GM12878 (cell line): ENCODE results near the gene TNFSF4. TPM values are rescaled to one million over a fixed set of nuclear protein-coding genes. Genes with fewer than 3 reads are reported as not detected.

Source experiments
- ATAC-seq: fragments of 200-7000 bp; cut with Tn5 transposase; 3 replicates; pipeline ENCODE4 v1.9.1; 2020; ENCODE audit warnings: mild to moderate bottlenecking, moderate library complexity
- BruUV-seq: library from RNA; stranded (reverse); fragments of 400-500 nt; replicated peaks from 2 replicates; lab custom pipeline; 2021; lab: Mats Ljungman, UMichigan
- CTCF ChIA-PET: fragments of 300-600 bp; sonication (Branson Sonifier 250); formaldehyde crosslinking; extraction: SDS; loops from one replicate; lab custom pipeline; 2021; ENCODE audit warnings: inconsistent platforms; lab: Yijun Ruan, JAX
- POLR2A ChIA-PET: fragments of 350-600 bp; formaldehyde crosslinking; extraction: SDS; loops from one replicate; lab custom pipeline; 2021; ENCODE audit warnings: inconsistent platforms; lab: Charles Lee
- RAD21 ChIA-PET: fragments of 300-600 bp; sonication (Branson Sonifier 250); formaldehyde crosslinking; loops from one replicate; lab custom pipeline; 2023; ENCODE audit warnings: antibody characterized with exemption; ENCODE audit not compliant: unreplicated experiment; lab: Charles Lee
- SMC1A ChIA-PET: fragments of 300-600 bp; sonication (Branson Sonifier 250); formaldehyde crosslinking; loops from one replicate; lab custom pipeline; 2023; ENCODE audit not compliant: unreplicated experiment, uncharacterized antibody; lab: Charles Lee
- DNase-seq: peaks from one replicate; pipeline ENCODE4 v3.0.0-alpha.2; 2011; ENCODE audit warnings: low read depth, low spot score
- FAIRE-seq: peaks from 3 replicates; lab custom pipeline; 2011; peaks lifted over from hg19 to GRCh38; lab: Jason Lieb, UNC
- H2AFZ ChIP-seq: 2 replicates; pipeline ENCODE4 v1.6.0; 2011; ENCODE audit warnings: low read depth, low read length, control low read depth; ENCODE audit not compliant: control insufficient read depth
- H3K27ac ChIP-seq: 2 replicates; pipeline ENCODE4 v1.5.1; 2011; ENCODE audit warnings: control low read depth; ENCODE audit not compliant: control insufficient read depth, insufficient read depth
- H3K27me3 ChIP-seq, 2 experiments: replicated peaks in 1 of 2; 2 replicates each; pipeline versions ENCODE4 v1.6.0 to v1.6.1; 2011; ENCODE audit warnings: low read length in 1 of 2; ENCODE audit not compliant: control insufficient read depth in 2 of 2, insufficient read depth in 2 of 2
- H3K36me3 ChIP-seq, 2 experiments: 2 replicates each; pipeline ENCODE4 v1.5.1; 2011; ENCODE audit warnings: low read length in 1 of 2; ENCODE audit not compliant: control insufficient read depth in 2 of 2, insufficient read depth in 2 of 2
- H3K4me1 ChIP-seq: 2 replicates; pipeline ENCODE4 v1.6.1; 2011; ENCODE audit warnings: mild to moderate bottlenecking, low read length, moderate library complexity, mixed read lengths; ENCODE audit not compliant: control insufficient read depth, insufficient read depth
- H3K4me2 ChIP-seq: 2 replicates; pipeline ENCODE4 v1.6.0; 2011; ENCODE audit warnings: control low read depth; ENCODE audit not compliant: control insufficient read depth, insufficient read depth
- H3K4me3 ChIP-seq: fragments of 200-600 bp; sonication (generic); 2 replicates; pipeline ENCODE4 v1.5.1; 2016
- H3K79me2 ChIP-seq: 2 replicates; pipeline ENCODE4 v1.6.0; 2011; ENCODE audit warnings: low read length; ENCODE audit not compliant: control insufficient read depth, insufficient read depth
- H3K9ac ChIP-seq: 2 replicates; pipeline ENCODE4 v1.8.0; 2011; ENCODE audit warnings: low read length, control low read depth, mixed read lengths; ENCODE audit not compliant: control insufficient read depth, insufficient read depth
- H3K9me3 ChIP-seq: replicated peaks from 3 replicates; pipeline ENCODE4 v1.5.1; 2011; ENCODE audit warnings: mild to moderate bottlenecking, low read length; ENCODE audit not compliant: control insufficient read depth, insufficient read depth
- H4K20me1 ChIP-seq: 2 replicates; pipeline ENCODE4 v1.6.0; 2011; ENCODE audit not compliant: control insufficient read depth, insufficient read depth
- ASH2L ChIP-seq: fragments of 300-600, 200-600 bp; sonication (generic); IDR thresholded peaks from 2 replicates; pipeline ENCODE4 v1.6.1; 2017; ENCODE audit warnings: low read depth, mild to moderate bottlenecking, borderline replicate concordance
- CREM ChIP-seq: IDR thresholded peaks from 2 replicates; pipeline ENCODE4 v1.6.1; 2014; ENCODE audit warnings: antibody characterized with exemption, low read depth
- ELK1 ChIP-seq: IDR thresholded peaks from 2 replicates; pipeline ENCODE4 v1.6.1; 2012; ENCODE audit warnings: low read depth, low read length, improper control_type of control experiment
- EZH2 ChIP-seq: IDR thresholded peaks from 2 replicates; pipeline ENCODE4 v1.6.1; 2012; ENCODE audit warnings: low read depth, mild to moderate bottlenecking, control low read depth, inconsistent platforms, low read length, borderline replicate concordance; ENCODE audit not compliant: control insufficient read depth
- FOXM1 ChIP-seq: IDR thresholded peaks from 2 replicates; pipeline ENCODE4 v1.6.1; 2012; ENCODE audit warnings: low read depth, mild to moderate bottlenecking, inconsistent platforms, low read length, moderate library complexity
- GABPA ChIP-seq: IDR thresholded peaks from 2 replicates; pipeline ENCODE4 v1.6.1; 2014; ENCODE audit warnings: antibody characterized with exemption, low read depth, mild to moderate bottlenecking, inconsistent platforms
- HDAC2 ChIP-seq: fragments of 200-600 bp; sonication (generic); IDR thresholded peaks from 2 replicates; pipeline ENCODE4 v1.6.1; 2017
- IRF5 ChIP-seq: fragments of 450-650 bp; IDR thresholded peaks from 2 replicates; pipeline ENCODE4 v1.6.1; 2017; ENCODE audit warnings: borderline replicate concordance
- MYC ChIP-seq: IDR thresholded peaks from 2 replicates; pipeline ENCODE4 v1.6.1; 2011; ENCODE audit warnings: mild to moderate bottlenecking, low read length, moderate library complexity, inconsistent platforms; ENCODE audit not compliant: insufficient read depth, insufficient replicate concordance, insufficient read length, severe bottlenecking
- POLR2A ChIP-seq: IDR thresholded peaks from 2 replicates; pipeline ENCODE4 v1.6.1; 2011; ENCODE audit warnings: low read depth, mild to moderate bottlenecking, low read length
- POLR2AphosphoS2 ChIP-seq: IDR thresholded peaks from 2 replicates; pipeline ENCODE4 v1.6.1; 2011; ENCODE audit warnings: low read depth, mild to moderate bottlenecking, low read length, improper control_type of control experiment, moderate library complexity
- STAT3 ChIP-seq: IDR thresholded peaks from 2 replicates; pipeline ENCODE4 v1.6.1; 2011; ENCODE audit warnings: low read depth, low read length, improper control_type of control experiment
- TBL1XR1 ChIP-seq: IDR thresholded peaks from 2 replicates; pipeline ENCODE4 v1.6.1; 2012; ENCODE audit warnings: low read depth, low read length, improper control_type of control experiment
- ZNF384 ChIP-seq: IDR thresholded peaks from 2 replicates; pipeline ENCODE4 v1.6.1; 2012; ENCODE audit warnings: low read depth, mild to moderate bottlenecking, low read length, improper control_type of control experiment, borderline replicate concordance
- ZNF592 ChIP-seq: fragments of 450-650 bp; IDR thresholded peaks from 2 replicates; pipeline ENCODE4 v1.6.1; 2017; ENCODE audit warnings: mild to moderate bottlenecking, moderate library complexity
- ZZZ3 ChIP-seq: IDR thresholded peaks from 2 replicates; pipeline ENCODE4 v1.6.1; 2011; ENCODE audit warnings: low read depth; ENCODE audit not compliant: control insufficient read depth, insufficient read length
- WGBS: methylation state at CpG from one replicate; pipeline ENCODE4 v1.1.6; 2016; ENCODE audit warnings: low lambda C conversion rate; ENCODE audit not compliant: insufficient replicate concordance, insufficient coverage; ENCODE audit errors: missing lambda C conversion rate; 5-methylcytosine and 5-hydroxymethylcytosine counted together
- in situ Hi-C: fragments of 300-500 bp; cut with MboI; formaldehyde crosslinking; loops from 9 replicates; pipeline ENCODE4 v1.14.3; 2018; ENCODE audit warnings: mixed read lengths
- intact Hi-C: fragments of 100-400 bp; cut with micrococcal nuclease; formaldehyde crosslinking; loops from one replicate; pipeline ENCODE4 v1.14.2; 2022; ENCODE audit not compliant: unreplicated experiment
- polyA plus RNA-seq, 11 experiments: library from polyadenylated mRNA; depleted of rRNA in 4 of 11; unstranded in 6 of 11; stranded (reverse) in 5 of 11; fragments of >200 nt; fragmentation: Nextera tagmentation in 4 of 11; fragmentation: Illumina TruSeq in 1 of 11; extraction: Ambion mirVana in 4 of 11; extraction: Trizol in 1 of 11; gene quantifications; 1 replicate in 1 of 11; 2 replicates in 10 of 11; pipeline versions ENCODE4 v1.2.1 to v1.2.3, GENCODE V29; 2011 to 2016; ENCODE audit warnings: inconsistent platforms in 2 of 11, missing spikeins in 2 of 11, low read depth in 1 of 11
- total RNA-seq, 4 experiments: library from RNA; depleted of rRNA in 3 of 4; stranded (reverse); fragments of >200 nt in 3 of 4; fragmentation: Illumina TruSeq in 1 of 4; extraction: Trizol in 1 of 4; gene quantifications; 2 replicates each; pipeline versions ENCODE4 v1.2.1 to v1.2.3, GENCODE V29; 2013 to 2021

The TNFSF4 gene
- total and polyA plus RNA-seq, 10 of the 15 experiments (the other 5 are each of a cell fraction or from before 2014, with no cell fraction given) = 8.1 to 31.0 (median 12.9) TPM

- no peak for DNase-seq
Measured at GRCh38 chr1:173140733-173141132, 66.4 kb downstream of the TNFSF4 start.

More at GRCh38 chr1:173140733-173141132, 66.4 kb downstream of the TNFSF4 start:
- Histone ChIP-seq H3K4me1 (no peaks in the 10 kb centered on the region), H3K9ac (no peak overlapping the region), H3K9me3 (no peaks in the 10 kb centered on the region; the same call in 2 of the 3 replicates), H3K4me2 (no peak overlapping the region), H3K79me2 (no peaks in the 10 kb centered on the region), H3K27ac (no peak overlapping the region), H4K20me1 (no peaks in the 10 kb centered on the region), H3K36me3 (no peaks in the 10 kb centered on the region), H3K4me3 (no peak overlapping the region), H2AFZ (no peak overlapping the region), H3K27me3 (no peaks in the 10 kb centered on the region)
- SMC1A ChIA-PET = no interaction called here
- CTCF ChIA-PET = no interaction called here
- WGBS = 0% methylated on average over 2 of the region's 2 CpGs
- TF ChIP-seq FOXM1 (no peak), ASH2L (no peak), POLR2AphosphoS2 (no peak), TBL1XR1 (no peak), ELK1 (no peak), ZZZ3 (no peak), MYC (no peak), ZNF384 (no peak), HDAC2 (no peak), EZH2 (no peak), POLR2A (no peak), IRF5 (no peak), ZNF592 (no peak), STAT3 (no peak), GABPA (no peak), CREM (no peak)
- POLR2A ChIA-PET = no interaction called here
- ATAC-seq (no peak), FAIRE-seq (no peak)
- intact Hi-C loops = no loop called here
- BruUV-seq = no TSS peak
- in situ Hi-C loops = no loop called here
- RAD21 ChIA-PET = no interaction called here
